ENCODE measurements around the gene FAM9A. TPM values are rescaled to one million over a fixed set of nuclear protein-coding genes. Genes with fewer than 3 reads are reported as not detected.

Gene FAM9A
- total RNA-seq, 1 donor from 2014 or later, result not detected

DNA sequence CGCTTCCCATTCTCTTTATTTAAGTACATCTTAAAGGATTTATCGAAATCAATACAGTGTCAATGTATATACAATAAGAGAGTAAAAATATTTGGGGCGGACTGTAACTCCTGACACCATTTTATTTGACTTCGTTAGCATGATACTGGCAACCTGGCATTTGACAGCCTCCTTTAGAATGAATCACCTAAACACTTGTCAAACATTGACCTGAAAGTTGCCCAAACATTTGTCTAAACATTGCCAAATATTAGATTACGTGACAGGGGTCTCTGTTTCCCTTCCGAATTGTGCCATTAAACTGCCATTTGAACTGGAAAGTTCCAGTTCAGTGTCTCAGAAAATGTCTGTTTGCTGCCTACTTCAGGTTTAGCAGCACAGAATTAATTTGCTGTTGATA is 20.8 kb upstream of the FAM9A start:
- no peaks in the 10 kb centered on the region for H3K36me3 Mint-ChIP-seq (ENCODE audit: low read depth)
- intact Hi-C loops (cut with micrococcal nuclease), result no loop called here
- no peaks in the 10 kb centered on the region for H3K9me3 Mint-ChIP-seq

DNA sequence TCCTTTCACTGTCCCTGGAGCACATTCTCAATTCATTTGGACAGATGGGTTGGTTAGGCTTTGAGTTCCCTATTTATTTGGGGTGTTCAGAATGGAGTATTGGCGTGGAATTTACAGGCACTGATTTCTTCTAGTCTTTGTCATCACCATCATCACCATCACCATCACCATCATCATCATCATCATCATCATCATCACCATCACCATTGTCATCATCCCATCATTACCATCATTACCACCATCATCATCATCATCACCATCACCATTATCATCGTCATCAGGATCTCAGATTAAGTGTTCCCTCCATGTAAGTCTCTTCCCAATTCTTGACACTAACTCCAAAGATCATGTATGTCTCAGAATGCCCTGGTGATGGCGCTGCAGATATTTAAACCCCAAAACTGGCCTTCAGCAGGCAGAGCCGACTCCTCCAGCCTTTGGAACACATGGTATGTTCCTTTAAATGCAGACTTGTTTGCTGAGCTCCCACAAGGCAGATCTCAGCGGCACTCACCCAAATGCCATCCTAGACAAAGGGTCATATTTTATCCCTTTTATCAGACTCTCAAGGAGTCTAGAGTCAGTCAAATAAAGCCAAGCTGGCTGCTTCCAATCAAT is 19.8 kb upstream of the FAM9A start:
- ATAC-seq (ENCODE audit: low read depth) (no peak), DNase-seq (no peak)
- ChIA-PET POLR2A (no interaction called here), CTCF (no interaction called here)
- TF ChIP-seq, protein P1, sequence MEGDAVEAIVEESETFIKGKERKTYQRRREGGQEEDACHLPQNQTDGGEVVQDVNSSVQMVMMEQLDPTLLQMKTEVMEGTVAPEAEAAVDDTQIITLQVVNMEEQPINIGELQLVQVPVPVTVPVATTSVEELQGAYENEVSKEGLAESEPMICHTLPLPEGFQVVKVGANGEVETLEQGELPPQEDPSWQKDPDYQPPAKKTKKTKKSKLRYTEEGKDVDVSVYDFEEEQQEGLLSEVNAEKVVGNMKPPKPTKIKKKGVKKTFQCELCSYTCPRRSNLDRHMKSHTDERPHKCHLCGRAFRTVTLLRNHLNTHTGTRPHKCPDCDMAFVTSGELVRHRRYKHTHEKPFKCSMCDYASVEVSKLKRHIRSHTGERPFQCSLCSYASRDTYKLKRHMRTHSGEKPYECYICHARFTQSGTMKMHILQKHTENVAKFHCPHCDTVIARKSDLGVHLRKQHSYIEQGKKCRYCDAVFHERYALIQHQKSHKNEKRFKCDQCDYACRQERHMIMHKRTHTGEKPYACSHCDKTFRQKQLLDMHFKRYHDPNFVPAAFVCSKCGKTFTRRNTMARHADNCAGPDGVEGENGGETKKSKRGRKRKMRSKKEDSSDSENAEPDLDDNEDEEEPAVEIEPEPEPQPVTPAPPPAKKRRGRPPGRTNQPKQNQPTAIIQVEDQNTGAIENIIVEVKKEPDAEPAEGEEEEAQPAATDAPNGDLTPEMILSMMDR (IDR thresholded peaks at IDR 0.05), result no peak
- no peak overlapping the region for H3K4me3 Mint-ChIP-seq
- no peak overlapping the region for H3K27ac Mint-ChIP-seq
- H3K9me3 Mint-ChIP-seq, result no peaks in the 10 kb centered on the region
- intact Hi-C loops (cut with micrococcal nuclease), result no loop called here
- no peaks in the 10 kb centered on the region for H3K27me3 Mint-ChIP-seq
- H3K4me1 Mint-ChIP-seq, result no peaks in the 10 kb centered on the region
- no peaks in the 10 kb centered on the region for H3K36me3 Mint-ChIP-seq (ENCODE audit: low read depth)

More for the DNA sequence above, 20.8 kb upstream of the FAM9A start:
- peaks cover 2% of the 10 kb centered on the region for H3K27me3 Mint-ChIP-seq
- POLR2A ChIA-PET, result no interaction called here
- TF ChIP-seq, protein P1 (IDR thresholded peaks at IDR 0.05), result no peak
- H3K27ac Mint-ChIP-seq, result no peak overlapping the region
- no peak for ATAC-seq (ENCODE audit: low read depth)
- DNase-seq, result no peak
- CTCF ChIA-PET, result no interaction called here
- H3K4me1 Mint-ChIP-seq, result no peaks in the 10 kb centered on the region
- no peak overlapping the region for H3K4me3 Mint-ChIP-seq

DNA sequence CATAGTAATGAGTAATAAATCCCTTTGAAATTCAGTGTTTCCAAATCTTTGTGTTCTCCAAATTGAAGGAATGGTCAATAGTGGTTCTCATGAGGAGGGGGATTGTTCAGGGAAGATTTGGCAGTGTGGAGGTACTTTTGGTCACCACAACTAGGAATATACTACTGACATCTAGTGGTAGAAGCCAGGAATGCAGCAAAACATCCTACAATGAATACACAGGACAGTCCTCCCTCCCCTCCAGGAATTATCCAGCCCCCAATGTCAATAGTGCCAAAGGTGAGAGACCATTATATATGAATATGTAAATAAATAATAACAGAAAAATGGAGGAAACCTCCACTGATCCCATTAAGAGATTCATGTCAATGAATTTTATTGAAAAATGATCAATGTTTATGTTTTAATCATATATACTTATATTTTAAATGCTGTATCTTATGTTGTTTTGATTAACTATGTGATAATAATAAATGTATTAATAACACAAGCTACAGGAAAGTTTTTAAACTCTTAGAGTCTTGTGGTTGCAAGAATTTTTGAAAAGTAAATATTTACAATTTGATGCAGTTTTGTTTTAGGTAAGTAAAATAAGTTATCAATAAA is 14.4 kb upstream of the FAM9A start:
- ChIA-PET CTCF (interaction anchor here (1.0 kb wide), 1 partner anchor 686 kb away, joined by 4 read pairs; no protein-coding TSS in a partner anchor), POLR2A (no interaction called here)
- ATAC-seq (ENCODE audit: low read depth), result no peak
- intact Hi-C loops (cut with micrococcal nuclease), result loop anchor here (2.0 to 5.0 kb wide), 7 partner anchors 73 to 1302 kb away; no protein-coding TSS in a partner anchor
- TF ChIP-seq, protein P1 (IDR thresholded peaks at IDR 0.05), result no peak
- DNase-seq, result no peak
- no peaks in the 10 kb centered on the region for H3K9me3 Mint-ChIP-seq
- H3K36me3 Mint-ChIP-seq (ENCODE audit: low read depth), result no peaks in the 10 kb centered on the region
- H3K27me3 Mint-ChIP-seq, result peaks cover 3% of the 10 kb centered on the region
- H3K4me1 Mint-ChIP-seq, result no peaks in the 10 kb centered on the region
- no peak overlapping the region for H3K4me3 Mint-ChIP-seq
- H3K27ac Mint-ChIP-seq, result no peak overlapping the region

DNA sequence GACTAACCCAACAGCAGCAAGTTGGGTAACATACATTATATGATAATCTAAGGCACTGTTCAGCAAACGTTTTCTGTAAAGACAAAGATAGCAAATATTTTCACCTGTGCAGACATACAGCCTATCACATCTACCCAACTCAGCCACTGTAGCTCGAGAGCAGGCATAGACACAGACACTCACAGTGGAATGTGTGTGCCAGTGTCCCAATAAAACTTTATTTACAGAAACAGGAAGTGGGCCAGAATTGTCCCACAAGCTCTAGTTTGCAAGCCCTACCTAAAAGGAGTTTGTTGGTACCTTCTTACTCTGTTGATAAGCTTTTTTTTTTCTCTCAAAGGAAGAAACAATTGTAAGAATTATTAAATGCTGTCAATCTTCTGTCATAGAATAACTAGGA is 11.9 kb upstream of the FAM9A start:
- Mint-ChIP-seq H3K27me3 (peaks cover 4% of the 10 kb centered on the region), H3K9me3 (no peaks in the 10 kb centered on the region), H3K4me3 (no peak overlapping the region), H3K27ac (no peak overlapping the region), H3K4me1 (no peaks in the 10 kb centered on the region), H3K36me3 (ENCODE audit: low read depth) (no peaks in the 10 kb centered on the region)
- POLR2A ChIA-PET, result no interaction called here
- ATAC-seq (ENCODE audit: low read depth) (no peak), DNase-seq (no peak)
- TF ChIP-seq, protein P1 (IDR thresholded peaks at IDR 0.05), result no peak
- CTCF ChIA-PET, result no interaction called here
- intact Hi-C loops (cut with micrococcal nuclease), result no loop called here

DNA sequence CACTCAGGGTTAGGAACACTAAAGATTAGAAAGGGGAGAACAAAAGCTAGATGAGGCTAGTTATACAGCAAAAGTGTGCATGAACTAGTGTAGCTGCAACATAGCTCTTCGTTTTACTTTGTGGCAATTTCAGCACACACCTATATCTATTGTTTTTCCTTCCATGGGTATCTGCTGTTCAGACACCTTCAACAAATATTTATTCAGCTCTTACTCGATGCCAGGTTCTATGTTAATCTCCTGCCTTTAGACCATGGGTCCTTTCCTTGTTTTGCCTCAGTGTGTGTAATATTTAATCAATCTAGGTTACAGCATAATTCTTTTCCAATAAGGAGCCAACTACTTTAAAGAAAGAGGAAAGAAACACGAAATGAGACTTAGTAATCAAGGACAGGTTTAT is 10.4 kb upstream of the FAM9A start:
- H3K4me3 Mint-ChIP-seq, result no peak overlapping the region
- DNase-seq, result no peak
- intact Hi-C loops (cut with micrococcal nuclease), result no loop called here
- ChIA-PET POLR2A (interaction anchor here (0.5 kb wide), 1 partner anchor 427 kb away, joined by 3 read pairs; no protein-coding TSS in a partner anchor), CTCF (no interaction called here)
- H3K9me3 Mint-ChIP-seq, result no peaks in the 10 kb centered on the region
- ATAC-seq (ENCODE audit: low read depth), result no peak
- H3K27me3 Mint-ChIP-seq, result peaks cover 11% of the 10 kb centered on the region
- TF ChIP-seq, protein P1 (IDR thresholded peaks at IDR 0.05), result no peak
- H3K4me1 Mint-ChIP-seq, result no peaks in the 10 kb centered on the region
- H3K27ac Mint-ChIP-seq, result no peak overlapping the region
- H3K36me3 Mint-ChIP-seq (ENCODE audit: low read depth), result no peaks in the 10 kb centered on the region

Data from activated B cell treated with CpG ODN at 0.5 μM for 24 hours (primary cell).